Rectal smooth muscle tissue (tissue), 1 donor: Measurements from ENCODE around the gene KCNJ11.

Experiments
- H3K27ac ChIP-seq: one replicate; pipeline ENCODE4 v1.7.0; 2013; ENCODE audit warnings: low read depth, low read length, inconsistent platforms
- H3K27me3 ChIP-seq: one replicate; pipeline ENCODE4 v1.7.0; 2013; ENCODE audit warnings: low read length; ENCODE audit not compliant: control insufficient read depth, insufficient read depth
- H3K36me3 ChIP-seq: one replicate; pipeline ENCODE4 v1.7.0; 2013; ENCODE audit warnings: low read length; ENCODE audit not compliant: control insufficient read depth, insufficient read depth
- H3K4me1 ChIP-seq: one replicate; pipeline ENCODE4 v1.7.0; 2013; ENCODE audit warnings: low read length; ENCODE audit not compliant: control insufficient read depth, insufficient read depth
- H3K4me3 ChIP-seq: one replicate; pipeline ENCODE4 v1.7.0; 2013; ENCODE audit warnings: low read length
- H3K9ac ChIP-seq: one replicate; pipeline ENCODE4 v1.7.0; 2013; ENCODE audit warnings: low read length

KCNJ11 gene

GRCh38 chr11:17416492-17416891 lies 28.0 kb upstream of the KCNJ11 start:
- H3K4me3 ChIP-seq, result no peak overlapping the region
- no peak overlapping the region for H3K9ac ChIP-seq
- H3K27me3 ChIP-seq, result peaks cover 1% of the 10 kb centered on the region
- H3K4me1 ChIP-seq, result no peaks in the 10 kb centered on the region
- no peak overlapping the region for H3K27ac ChIP-seq
- no peaks in the 10 kb centered on the region for H3K36me3 ChIP-seq

DNA sequence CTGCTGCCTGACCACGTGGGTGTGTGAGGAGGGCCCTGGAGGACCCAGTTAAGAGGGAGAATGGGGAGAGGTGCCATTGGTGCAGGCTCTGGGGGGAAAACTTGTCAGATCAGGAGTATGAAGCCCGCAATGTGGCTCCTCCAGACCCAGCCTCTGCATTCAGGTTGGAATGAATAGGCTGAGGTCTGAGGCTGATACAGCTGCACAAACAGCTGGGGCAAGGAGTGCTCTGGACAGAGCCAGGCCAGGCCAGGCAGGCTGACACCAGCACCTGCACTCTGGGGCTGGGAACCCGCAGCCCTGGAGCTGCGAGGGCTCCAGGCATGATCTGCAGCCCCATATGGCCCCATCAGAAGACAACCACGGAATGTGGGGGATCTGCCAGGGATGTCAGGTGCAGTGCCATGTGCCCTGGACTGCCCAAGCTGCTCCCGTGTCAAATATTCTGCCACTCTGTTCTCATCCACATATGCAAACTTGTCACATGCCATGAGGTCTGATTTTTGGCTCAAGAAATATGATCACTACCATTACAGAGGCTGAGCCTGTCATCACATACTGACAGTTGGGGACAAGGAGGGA lies 27.2 kb upstream of the KCNJ11 start:
- H3K27ac ChIP-seq, result no peak overlapping the region
- no peaks in the 10 kb centered on the region for H3K36me3 ChIP-seq
- H3K9ac ChIP-seq, result no peak overlapping the region
- H3K4me3 ChIP-seq, result no peak overlapping the region
- H3K4me1 ChIP-seq, result no peaks in the 10 kb centered on the region
- peaks cover 1% of the 10 kb centered on the region for H3K27me3 ChIP-seq

DNA sequence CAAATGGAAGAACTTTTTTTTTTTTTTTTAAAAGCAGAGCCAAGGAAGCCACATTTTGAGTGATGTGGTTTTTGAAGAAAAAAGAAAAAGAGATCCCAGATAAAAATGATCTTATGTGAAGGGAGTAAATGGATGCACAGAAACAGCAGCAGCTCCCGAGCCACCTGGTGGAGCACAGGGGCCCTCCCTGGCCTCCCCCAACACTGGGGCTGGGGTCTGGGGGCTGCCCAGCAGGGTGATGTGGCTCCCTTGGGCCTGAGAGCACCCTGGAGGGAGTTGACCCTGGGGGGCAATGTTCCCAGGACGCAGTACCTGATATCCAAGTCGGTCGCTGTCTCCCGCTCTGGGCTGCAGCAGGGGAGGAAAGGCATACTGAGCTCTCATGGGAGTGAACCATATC lies 26.5 kb upstream of the KCNJ11 start:
- H3K27me3 ChIP-seq, result peaks cover 1% of the 10 kb centered on the region
- H3K9ac ChIP-seq, result no peak overlapping the region
- H3K36me3 ChIP-seq, result no peaks in the 10 kb centered on the region
- no peak overlapping the region for H3K4me3 ChIP-seq
- no peak overlapping the region for H3K27ac ChIP-seq
- H3K4me1 ChIP-seq, result no peaks in the 10 kb centered on the region

DNA sequence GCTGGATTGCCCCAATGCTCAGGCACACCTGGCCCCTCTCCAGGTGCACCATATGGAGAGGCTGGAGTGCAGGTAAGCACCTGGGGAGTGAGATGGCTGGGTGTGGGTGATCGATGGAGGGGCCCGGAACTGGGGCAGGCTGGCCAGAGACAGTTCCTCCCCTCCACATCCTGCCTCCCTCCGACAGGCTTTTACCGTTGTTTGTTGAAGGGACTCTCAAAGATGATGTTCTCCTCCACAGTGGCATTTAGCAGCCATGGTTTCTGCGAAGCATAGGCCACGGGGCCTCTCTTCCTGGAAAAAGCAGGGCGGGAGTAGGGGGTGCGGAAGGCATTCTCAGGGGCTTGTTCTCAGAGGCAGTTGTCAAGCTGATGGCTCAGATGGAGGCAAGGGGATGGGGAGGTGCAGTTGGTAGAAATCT lies 25.9 kb upstream of the KCNJ11 start:
- H3K4me1 ChIP-seq, result no peaks in the 10 kb centered on the region
- peaks cover 1% of the 10 kb centered on the region for H3K27me3 ChIP-seq
- no peaks in the 10 kb centered on the region for H3K36me3 ChIP-seq
- H3K27ac ChIP-seq, result no peak overlapping the region
- no peak overlapping the region for H3K9ac ChIP-seq
- H3K4me3 ChIP-seq, result no peak overlapping the region

DNA sequence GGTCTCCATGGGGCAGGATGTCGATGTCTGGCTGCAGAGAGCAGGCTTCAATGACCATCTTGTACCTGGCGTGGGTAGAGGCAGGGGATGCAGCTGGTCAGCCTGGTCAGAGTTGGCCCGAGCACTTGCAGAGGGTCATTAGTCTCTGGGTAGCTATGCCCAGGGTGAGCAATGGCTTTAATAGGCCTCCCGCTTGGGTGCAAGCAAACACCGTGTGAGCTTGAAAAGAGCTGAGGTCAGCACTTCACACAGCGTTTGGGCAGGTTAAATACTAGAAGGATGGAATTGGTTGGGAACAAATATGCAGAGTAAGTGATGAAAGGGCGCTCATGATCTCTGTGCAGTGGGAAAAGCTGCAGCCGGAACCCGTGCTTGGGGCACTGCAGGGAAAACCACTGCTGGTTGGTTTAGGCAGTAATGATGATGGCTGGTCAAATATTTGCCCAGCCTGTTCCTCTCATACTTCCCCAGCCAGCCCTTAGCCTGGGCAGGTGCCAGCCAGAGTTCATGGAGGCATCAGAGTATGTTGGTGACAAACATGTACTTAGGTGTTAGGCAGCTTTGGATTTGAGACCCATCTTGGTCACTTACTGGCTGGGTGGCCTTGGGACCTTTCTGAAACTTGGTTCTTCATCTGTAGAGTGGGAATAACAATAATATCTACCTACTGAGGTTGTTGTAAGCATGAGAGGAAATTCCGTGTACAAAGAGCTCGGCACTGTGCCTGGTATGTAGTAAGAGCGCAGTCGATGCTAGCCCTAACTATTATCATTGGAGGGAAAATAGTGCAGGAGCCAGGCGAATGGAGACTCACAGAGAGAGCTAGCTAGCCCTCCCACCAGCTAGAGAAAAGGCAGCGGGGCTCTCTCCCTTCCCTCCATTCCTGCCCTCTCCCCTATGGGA lies 25.2 kb upstream of the KCNJ11 start:
- Histone ChIP-seq H3K4me3 (no peak overlapping the region), H3K4me1 (no peaks in the 10 kb centered on the region), H3K27ac (no peak overlapping the region), H3K9ac (no peak overlapping the region), H3K36me3 (no peaks in the 10 kb centered on the region), H3K27me3 (peaks cover 1% of the 10 kb centered on the region)

- Histone ChIP-seq H3K27ac (no peak overlapping the region), H3K27me3 (peaks cover 1% of the 10 kb centered on the region)
Measured at GRCh38 chr11:17412488-17413180, 24.2 kb upstream of the KCNJ11 start.

DNA sequence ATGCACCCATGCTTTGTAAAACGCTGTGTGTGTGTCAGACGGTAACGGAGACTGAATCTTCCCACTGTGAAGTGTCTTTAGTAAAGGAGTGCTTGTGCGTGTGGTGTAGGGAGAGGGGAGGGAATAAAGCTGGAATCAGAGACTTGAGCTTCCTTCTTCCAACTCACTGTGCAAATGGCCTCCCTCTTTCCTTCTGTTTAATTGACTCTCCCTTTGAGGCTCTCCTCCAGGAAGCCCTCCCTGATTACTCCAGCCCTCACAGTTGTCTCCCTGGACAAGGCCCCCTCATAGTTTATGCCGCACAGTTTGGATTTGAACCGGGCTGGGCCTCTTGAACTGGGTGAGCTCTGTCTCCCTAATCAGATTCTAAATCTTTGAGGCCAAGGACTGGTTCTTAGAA lies 23.0 kb upstream of the KCNJ11 start:
- peaks cover 1% of the 10 kb centered on the region for H3K27me3 ChIP-seq
- no peaks in the 10 kb centered on the region for H3K4me1 ChIP-seq
- H3K4me3 ChIP-seq, result no peak overlapping the region
- H3K36me3 ChIP-seq, result no peaks in the 10 kb centered on the region
- no peak overlapping the region for H3K27ac ChIP-seq
- no peak overlapping the region for H3K9ac ChIP-seq

More at GRCh38 chr11:17412488-17413180, 24.2 kb upstream of the KCNJ11 start:
- Histone ChIP-seq H3K4me3 (no peak overlapping the region), H3K36me3 (no peaks in the 10 kb centered on the region), H3K4me1 (no peaks in the 10 kb centered on the region), H3K9ac (no peak overlapping the region)

DNA sequence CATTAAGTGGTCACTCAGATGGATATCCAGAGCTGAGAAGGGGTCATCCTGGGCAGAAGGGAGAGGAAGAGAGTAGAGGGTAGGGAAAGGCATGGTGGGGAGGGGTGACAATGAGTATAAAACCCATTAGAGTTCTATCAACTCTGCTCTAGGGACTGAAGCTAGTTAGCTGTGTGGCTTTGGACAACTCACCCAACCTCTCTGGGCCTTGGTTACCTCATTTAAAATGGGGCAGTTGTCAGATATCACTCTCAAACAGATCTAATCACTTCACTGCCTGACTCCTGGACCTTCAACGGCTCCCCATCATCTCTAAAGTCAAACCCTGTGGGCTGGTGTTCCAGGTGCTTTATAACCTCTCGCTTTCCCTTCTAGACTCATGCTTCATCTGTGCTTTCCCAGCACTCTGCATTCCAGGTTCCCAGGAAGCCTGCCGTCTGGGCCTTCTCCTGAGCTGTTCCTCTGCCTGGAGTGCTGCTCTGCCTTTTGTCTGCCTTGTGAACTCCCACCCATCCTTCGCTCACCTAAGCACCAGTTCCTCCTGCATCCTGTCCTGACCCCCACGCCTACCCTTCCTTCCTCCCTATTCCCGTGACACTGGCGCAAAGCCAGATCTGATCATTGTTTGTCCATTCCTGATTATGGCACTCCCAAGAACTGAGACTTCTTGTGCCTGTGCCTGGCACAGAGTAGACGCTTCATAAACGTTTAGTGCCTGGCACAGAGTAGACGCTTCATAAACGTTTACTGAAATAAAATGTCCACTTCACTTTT lies 22.3 kb upstream of the KCNJ11 start:
- Histone ChIP-seq H3K9ac (no peak overlapping the region), H3K27me3 (peaks cover 1% of the 10 kb centered on the region), H3K27ac (no peak overlapping the region), H3K4me1 (no peaks in the 10 kb centered on the region), H3K4me3 (no peak overlapping the region), H3K36me3 (no peaks in the 10 kb centered on the region)

GRCh38 chr11:17408641-17409040 lies 20.2 kb upstream of the KCNJ11 start:
- H3K4me3 ChIP-seq, result no peak overlapping the region
- no peaks in the 10 kb centered on the region for H3K27me3 ChIP-seq
- H3K4me1 ChIP-seq, result no peaks in the 10 kb centered on the region
- H3K9ac ChIP-seq, result no peak overlapping the region
- no peaks in the 10 kb centered on the region for H3K36me3 ChIP-seq
- H3K27ac ChIP-seq, result no peak overlapping the region

DNA sequence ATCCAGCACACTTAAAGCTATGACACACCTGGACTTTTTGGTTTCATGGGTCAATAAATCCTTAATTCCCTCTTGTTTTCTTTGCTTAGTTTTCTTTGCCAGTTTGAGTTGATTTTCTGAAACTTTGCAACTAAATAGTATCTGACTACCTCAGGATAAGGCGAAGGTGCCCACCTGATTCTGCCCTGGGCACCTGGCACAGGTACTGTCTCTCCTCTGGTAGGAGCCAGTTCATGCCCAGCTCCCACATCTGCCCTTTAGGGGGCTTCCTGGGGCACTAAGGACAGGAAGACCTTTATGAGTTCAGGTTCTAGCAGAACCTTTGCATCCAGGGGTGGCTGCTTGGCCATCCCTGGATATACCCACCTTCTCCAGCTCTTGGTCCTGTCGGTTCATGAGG lies 19.6 kb upstream of the KCNJ11 start:
- Histone ChIP-seq H3K4me3 (no peak overlapping the region), H3K27ac (no peak overlapping the region), H3K27me3 (no peaks in the 10 kb centered on the region), H3K9ac (no peak overlapping the region), H3K4me1 (no peaks in the 10 kb centered on the region), H3K36me3 (no peaks in the 10 kb centered on the region)

DNA sequence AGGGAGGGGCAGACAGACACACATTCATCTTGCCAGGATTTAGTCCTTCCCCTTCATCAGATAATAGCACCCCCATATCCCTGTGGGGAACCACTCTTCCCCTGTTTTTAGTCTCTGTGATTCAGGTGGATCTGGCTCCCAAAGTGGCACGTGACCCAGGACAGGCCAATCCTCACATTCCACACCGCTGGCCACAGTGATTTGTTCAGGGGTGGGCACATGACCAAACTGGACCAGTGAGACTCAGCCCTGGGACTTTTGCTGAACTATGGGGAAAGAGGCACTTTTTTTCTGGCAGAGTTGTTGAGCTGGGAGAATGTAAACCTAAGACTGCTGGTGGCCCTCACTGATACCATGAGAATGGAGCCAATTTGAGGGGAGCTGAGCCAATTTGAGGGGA lies 19.1 kb upstream of the KCNJ11 start:
- no peaks in the 10 kb centered on the region for H3K36me3 ChIP-seq
- H3K27ac ChIP-seq, result no peak overlapping the region
- H3K27me3 ChIP-seq, result no peaks in the 10 kb centered on the region
- H3K4me1 ChIP-seq, result no peaks in the 10 kb centered on the region
- no peak overlapping the region for H3K9ac ChIP-seq
- no peak overlapping the region for H3K4me3 ChIP-seq

- Histone ChIP-seq H3K4me1 (no peaks in the 10 kb centered on the region), H3K27ac (no peak overlapping the region), H3K4me3 (no peak overlapping the region), H3K9ac (no peak overlapping the region), H3K36me3 (no peaks in the 10 kb centered on the region), H3K27me3 (no peaks in the 10 kb centered on the region)
Measured at GRCh38 chr11:17406818-17407149, 18.3 kb upstream of the KCNJ11 start.
